ENCODE measurements around the gene XRCC3.
"Not testable (repeated sequence)": the region's sequence is repeated elsewhere in the genome, so short reads cannot be mapped to it uniquely, and the experiment has no call there.

The XRCC3 gene

DNA sequence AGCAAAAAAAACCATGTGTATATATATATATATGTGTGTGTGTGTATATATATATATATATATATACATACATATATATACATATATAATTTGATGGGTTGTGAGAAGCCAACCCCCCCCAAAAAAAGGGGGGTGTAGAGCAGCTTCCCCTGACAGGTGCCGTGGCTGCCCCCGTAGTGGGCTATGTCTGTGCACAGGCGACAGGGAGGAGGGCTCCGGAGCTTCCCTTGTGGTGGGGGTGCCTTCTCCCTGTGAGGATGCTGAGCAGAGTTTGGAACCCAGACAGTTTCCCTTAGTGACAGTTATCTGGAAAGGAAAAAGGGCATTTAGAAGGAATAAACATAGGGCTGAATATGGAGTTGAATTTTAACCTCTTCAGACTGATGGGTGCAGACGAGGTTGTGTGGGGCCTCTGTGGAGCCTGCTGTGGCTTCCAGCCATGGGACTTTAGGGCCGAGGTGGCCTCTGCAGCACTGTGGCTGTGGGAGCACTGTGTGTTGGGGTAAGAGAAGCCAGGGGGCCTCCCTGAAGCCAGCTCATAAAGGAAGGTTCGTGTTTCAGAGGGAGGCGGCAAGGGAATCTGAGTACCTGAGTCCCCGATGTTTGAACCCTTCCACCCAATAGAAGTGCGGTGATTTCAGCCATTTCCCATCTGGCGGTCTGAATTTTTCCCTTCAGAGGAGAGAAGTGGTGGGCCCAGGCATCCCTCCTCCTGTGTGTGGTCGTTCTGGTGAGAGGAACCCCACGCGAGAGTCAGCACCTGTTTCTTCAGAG is 19.8 kb downstream of the XRCC3 start:
- DNase-seq (ENCODE audit: extremely low read depth in 1 of 2, low read depth in 1 of 2) = no peak

DNA sequence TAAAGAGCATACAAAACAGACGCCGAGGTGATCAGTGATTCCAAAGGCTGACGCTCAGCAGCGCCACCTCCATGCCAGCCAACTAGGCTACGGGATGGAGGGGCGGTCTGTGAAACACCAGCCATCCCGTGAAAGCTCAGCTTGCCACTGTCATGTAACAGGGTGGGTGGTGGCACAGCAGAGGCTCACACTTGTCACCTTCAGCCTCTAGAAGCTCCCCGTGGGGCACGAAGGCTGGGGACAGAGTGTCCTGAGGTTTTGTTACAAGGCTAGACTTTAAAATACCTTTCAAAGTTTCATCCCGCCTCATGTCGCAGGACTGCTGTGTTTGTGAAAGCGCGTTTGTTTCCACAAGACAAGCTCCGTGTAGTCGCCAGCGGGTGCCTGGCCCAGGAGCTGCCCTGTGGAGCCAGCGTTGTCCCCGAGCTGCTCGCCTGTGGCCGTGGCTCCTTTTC is 20.7 kb downstream of the XRCC3 start:
- DNase-seq (ENCODE audit: extremely low read depth in 1 of 2, low read depth in 1 of 2) = no peak

DNA sequence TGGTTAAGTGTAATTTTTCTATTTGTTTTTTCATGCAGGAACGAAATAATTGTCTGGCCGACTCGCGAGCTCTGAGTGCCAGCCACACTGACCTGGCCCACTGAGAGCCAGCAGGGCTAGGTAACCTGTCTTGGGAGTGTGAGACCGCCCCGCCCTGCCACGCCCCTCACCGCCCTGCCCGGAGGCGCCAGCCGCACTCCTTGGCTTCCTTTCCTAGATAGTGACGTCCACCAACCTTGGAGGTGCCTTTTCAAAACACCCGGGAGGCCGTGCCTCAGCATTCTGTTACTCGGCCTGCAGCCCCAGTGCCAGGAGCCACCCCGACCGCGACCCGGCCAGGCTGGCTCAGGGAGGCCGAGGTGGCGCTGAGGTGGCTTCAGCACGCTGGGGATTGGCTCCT is 21.7 kb downstream of the XRCC3 start:
- no peak for DNase-seq (ENCODE audit: extremely low read depth in 1 of 2, low read depth in 1 of 2)

- DNase-seq (ENCODE audit: extremely low read depth in 1 of 2, low read depth in 1 of 2) = no peak
These were observed 22.4 kb downstream of the XRCC3 start for GRCh38 chr14:103692871-103693270.

- DNase-seq (ENCODE audit: extremely low read depth in 1 of 2, low read depth in 1 of 2) = no peak
These were observed 23.1 kb downstream of the XRCC3 start for GRCh38 chr14:103692159-103692558.

GRCh38 chr14:103691655-103692054 is 23.6 kb downstream of the XRCC3 start:
- DNase-seq (ENCODE audit: extremely low read depth in 1 of 2, low read depth in 1 of 2) = not testable (repeated sequence)

- DNase-seq (ENCODE audit: extremely low read depth in 1 of 2, low read depth in 1 of 2) = no peak
These were observed 24.9 kb downstream of the XRCC3 start for GRCh38 chr14:103690332-103690731.

DNA sequence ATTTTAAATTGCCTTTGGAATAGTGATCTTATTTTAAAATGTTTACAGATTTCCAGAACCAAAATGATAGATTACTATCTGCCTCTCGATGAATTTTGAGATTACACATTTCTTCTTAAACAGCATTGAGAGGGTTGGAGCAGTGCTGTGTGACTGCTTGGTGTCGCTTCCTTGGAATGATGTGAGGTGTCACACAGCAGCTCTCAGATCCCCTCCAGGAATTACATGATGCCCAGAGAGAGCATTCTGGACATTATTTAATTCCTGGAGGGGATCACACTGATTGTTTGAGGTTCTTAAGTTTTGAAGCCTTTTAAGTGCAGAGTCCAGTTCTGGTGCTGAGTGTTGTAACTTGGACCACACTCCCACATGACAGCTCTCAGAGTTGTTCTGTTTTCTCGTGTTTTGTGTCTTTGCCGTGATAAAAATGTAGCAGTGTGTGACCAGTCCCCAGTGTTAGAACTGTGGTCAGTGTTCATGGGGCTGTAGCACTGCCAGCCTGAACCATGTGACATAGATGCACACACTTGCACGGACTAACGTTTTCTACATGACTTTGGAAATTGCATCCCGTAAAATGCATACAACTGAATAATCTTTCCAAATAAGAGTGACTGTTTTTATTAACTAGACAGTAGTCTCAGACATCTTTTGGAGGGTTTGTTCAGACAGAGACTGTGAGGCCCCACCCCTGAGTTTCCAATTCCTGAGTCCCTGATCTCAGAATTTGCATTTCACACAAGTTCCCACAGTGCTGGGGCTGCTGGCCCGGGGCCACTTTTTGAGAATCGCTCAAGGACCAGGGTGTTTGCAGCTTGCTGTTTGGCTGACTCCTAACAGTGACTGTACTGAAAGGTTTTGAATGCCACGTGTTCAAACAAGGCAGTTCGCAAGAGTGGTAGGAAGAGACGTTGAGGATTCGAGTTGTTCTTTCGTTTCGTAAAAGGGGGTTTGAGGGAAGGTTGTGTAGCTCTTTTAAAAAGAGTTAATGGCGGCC is 26.0 kb downstream of the XRCC3 start:
- DNase-seq (ENCODE audit: extremely low read depth in 1 of 2, low read depth in 1 of 2) = no peak

DNA sequence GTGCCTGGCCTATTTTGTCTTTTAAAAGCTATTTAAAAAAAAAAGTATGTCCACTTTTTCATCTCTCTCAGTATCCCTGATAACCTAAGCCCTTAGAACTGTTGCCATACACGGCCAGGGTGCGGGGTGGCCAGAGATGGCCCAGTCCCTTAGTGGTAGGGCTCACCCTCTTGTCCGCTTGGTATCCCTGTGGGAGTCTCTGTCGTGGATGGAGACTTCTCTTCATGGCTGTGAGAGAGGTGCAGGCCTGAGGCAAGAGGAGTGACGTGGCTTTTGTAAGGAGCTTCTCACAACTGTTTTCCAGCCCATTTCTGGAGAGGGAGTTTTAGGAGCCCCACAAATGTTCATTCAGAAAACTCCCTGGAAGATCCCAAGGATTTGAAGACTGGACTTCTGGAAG is 26.8 kb downstream of the XRCC3 start:
- DNase-seq (ENCODE audit: extremely low read depth in 1 of 2, low read depth in 1 of 2) = no peak

GRCh38 chr14:103687712-103688111 is 27.5 kb downstream of the XRCC3 start:
- no peak for DNase-seq (ENCODE audit: extremely low read depth in 1 of 2, low read depth in 1 of 2)

DNA sequence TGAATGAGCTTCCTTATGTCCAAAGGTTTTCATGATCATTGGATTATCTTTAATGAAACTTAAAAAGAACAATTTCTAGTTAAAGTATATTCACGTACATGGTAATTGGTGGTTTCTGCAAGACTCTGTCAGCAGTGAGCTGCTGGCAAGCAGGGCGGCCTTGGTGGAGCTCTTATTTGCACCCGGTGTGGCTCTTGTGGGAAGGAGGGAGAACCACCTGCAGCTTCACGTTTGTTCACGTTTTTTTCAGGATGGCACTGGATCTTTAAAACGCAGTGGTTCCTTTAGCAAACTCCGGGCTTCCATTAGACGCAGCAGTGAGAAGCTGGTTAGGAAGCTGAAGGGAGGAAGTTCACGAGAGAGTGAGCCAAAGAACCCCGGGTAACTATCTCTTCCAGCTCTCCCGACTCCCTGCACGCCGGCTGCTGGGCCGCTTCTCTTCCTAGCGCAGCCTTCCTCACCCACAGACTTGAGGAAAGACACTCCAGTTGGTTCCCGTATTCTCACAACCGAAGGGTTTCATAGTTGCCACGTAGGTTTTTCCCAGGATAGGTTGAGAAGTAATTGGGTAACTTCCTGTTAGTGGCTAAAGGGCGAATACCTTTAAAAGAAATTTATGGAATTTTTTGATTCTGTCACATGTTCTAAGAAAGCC is 28.3 kb downstream of the XRCC3 start:
- DNase-seq (ENCODE audit: extremely low read depth in 1 of 2, low read depth in 1 of 2) = no peak

DNA sequence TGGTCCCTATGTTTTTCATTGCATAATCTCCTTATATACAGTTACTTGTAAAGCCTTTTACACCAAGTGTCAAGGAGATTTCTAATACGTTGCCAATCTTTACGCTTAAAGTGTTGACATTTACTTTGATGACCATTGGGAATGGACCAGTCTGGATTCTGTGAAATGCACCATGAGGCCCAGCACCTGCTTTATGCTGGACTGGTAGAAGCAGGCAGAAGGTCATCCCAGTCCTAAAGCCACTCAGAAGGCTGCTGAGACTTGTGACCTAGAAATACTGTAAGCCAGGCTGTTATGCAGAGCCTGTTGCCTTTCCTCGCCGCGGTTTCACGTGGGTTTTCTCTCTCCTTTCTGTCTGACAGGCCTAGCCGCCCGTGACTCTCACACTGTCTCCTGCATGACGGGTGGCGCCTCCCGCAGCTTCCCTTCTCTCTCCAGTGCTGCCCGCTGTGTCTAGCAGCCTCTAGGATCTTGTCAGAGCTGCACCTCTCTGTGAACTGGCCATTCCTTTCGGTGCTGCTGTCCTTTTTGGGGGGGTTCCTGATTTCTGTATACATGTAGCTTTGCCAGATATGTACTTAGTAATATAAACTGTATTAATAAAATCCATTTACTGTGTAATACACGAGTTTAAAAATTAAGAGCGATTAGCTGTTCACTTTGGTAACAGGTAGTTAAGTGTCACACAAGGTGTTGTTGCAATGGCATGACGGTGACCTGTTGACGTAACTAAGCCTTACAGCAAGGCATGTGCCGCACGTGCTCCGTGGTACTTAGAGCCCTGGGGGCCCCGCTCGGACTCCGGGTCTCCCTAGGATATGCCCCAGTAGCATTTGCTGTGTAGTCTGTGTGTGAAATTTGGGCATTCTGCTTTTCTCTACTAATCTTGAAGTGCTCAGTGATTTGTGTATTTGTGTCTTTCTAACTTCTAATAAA is 29.7 kb downstream of the XRCC3 start:
- no peak for DNase-seq (ENCODE audit: extremely low read depth in 1 of 2, low read depth in 1 of 2)

DNA sequence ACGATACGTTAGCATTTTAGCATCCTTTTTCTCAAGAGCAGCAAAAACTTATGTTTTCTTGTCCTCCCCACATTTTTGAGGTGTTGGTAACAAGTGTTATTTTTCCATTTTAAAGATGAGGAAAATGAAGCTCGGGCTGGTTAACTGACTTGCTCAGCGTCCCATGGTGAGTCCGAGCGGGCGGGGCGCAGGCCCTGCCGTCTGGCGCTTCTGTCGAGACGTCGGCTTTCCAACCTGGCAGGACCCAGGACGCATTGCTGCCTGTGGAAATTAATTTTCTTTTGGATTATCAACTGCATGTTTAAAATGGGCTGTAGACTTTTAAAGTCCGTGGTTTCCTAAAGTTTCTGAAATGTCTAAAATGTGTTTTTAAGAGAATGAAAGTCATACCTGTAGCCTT is 30.4 kb downstream of the XRCC3 start:
- DNase-seq (ENCODE audit: extremely low read depth in 1 of 2, low read depth in 1 of 2) = no peak

DNA sequence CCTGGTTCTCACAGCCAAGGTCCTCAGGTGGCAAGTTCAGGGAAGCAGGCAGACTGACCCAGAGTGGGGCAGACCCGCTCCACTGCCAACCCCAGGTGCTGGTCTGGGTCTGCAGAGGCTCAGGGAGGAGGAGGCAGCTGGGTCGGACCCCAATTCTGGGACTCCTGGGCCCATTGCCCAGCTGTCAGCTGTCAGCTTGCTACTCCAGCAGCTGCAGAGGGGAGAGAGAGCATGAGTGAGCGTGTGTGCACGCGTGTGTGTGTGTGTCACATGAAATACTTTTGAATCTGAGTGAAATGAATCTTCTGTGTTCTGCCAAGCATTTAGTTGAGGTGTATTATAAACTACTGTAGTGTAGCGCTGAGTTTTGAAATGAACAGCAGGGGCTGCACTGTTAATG is 30.8 kb downstream of the XRCC3 start:
- DNase-seq (ENCODE audit: extremely low read depth in 1 of 2, low read depth in 1 of 2) = no peak

- DNase-seq (ENCODE audit: extremely low read depth in 1 of 2, low read depth in 1 of 2) = no peak
These were observed 32.1 kb downstream of the XRCC3 start for GRCh38 chr14:103683139-103683538.

DNA sequence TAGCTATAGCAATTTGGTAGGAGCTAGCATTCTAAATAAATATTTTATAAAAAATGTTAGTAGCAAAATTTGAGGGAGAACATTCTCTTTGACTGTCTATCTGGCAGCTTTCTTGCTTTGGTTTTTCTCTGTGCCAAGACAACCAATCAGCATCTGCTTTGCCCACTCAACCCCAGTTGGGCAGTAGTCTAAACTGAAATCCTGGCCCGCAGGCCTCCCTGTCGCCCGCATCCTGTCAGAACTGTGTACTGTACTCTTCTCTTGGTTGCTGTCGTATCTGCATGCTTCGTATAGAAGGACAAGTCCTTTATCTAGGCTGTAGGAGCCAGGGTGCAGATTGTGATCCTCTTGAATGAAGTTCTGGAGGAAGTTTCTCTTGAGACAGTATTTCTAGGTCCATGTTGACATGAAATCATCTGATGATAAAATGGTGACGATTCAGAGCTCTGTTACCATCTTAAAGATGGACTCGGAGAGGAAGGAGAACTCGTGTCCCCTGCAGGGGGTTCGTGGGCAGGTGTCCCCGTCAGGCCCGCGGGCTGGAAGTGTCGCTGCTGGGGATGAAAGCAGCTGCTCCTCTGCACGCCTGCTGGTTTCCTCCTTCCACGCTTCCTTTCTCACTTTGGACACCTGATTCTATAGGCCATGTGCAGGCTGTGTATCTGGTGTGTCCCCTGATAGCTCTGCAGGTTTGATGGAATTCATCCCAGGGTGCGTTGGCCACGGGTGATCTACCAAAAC is 34.6 kb downstream of the XRCC3 start:
- no peak for DNase-seq (ENCODE audit: extremely low read depth in 1 of 2, low read depth in 1 of 2)

- DNase-seq (ENCODE audit: extremely low read depth in 1 of 2, low read depth in 1 of 2) = no peak
These were observed 35.9 kb downstream of the XRCC3 start for GRCh38 chr14:103679351-103679750.

- no peak for DNase-seq (ENCODE audit: extremely low read depth in 1 of 2, low read depth in 1 of 2)
These were observed 38.2 kb downstream of the XRCC3 start for GRCh38 chr14:103676881-103677675.

DNA sequence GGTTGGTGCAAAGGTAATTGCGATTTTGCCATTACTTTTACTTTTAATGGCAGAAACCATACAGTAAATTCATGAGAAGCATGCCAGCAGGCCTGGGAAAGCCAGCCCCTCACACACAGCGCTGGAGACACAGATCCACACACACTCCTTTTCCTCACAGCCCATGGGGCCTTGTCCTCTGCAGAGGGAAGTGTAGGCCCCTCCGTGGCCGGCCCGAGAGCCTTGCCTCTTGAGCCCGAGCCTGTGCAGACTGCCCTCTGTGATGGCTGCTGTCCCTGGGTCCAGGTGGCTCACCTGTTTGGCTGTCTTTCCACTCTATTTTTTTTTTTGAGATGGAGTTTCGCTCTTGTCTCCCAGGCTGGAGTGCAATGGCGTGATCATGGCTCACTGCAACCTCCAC is 39.3 kb downstream of the XRCC3 start:
- no peak for DNase-seq (ENCODE audit: extremely low read depth in 1 of 2, low read depth in 1 of 2)
